Frontal cortex (tissue), 4 donors: Measurements from ENCODE around the gene STK10. TPM values are rescaled to one million over a fixed set of nuclear protein-coding genes. Genes with fewer than 3 reads are reported as not detected.
"Not testable (repeated sequence)": the region's sequence is repeated elsewhere in the genome, so short reads cannot be mapped to it uniquely, and the experiment has no call there.

Source experiments
- DNase-seq, 2 donors: peaks; one replicate each; pipeline ENCODE4 v3.0.0; 2012; ENCODE audit warnings: low spot score in 2 of 2
- FAIRE-seq: peaks from 2 replicates; lab custom pipeline; 2012; peaks lifted over from hg19 to GRCh38; lab: Jason Lieb, UNC
- total RNA-seq: library from RNA; depleted of rRNA; stranded (reverse); fragments of >200 nt; gene quantifications from one replicate; pipeline ENCODE4 v1.2.3, GENCODE V29; 2014
- donor health status: control.
- donor health status: control.
- donor health status: control.

The STK10 gene
- total RNA-seq = 4.5 TPM

DNA sequence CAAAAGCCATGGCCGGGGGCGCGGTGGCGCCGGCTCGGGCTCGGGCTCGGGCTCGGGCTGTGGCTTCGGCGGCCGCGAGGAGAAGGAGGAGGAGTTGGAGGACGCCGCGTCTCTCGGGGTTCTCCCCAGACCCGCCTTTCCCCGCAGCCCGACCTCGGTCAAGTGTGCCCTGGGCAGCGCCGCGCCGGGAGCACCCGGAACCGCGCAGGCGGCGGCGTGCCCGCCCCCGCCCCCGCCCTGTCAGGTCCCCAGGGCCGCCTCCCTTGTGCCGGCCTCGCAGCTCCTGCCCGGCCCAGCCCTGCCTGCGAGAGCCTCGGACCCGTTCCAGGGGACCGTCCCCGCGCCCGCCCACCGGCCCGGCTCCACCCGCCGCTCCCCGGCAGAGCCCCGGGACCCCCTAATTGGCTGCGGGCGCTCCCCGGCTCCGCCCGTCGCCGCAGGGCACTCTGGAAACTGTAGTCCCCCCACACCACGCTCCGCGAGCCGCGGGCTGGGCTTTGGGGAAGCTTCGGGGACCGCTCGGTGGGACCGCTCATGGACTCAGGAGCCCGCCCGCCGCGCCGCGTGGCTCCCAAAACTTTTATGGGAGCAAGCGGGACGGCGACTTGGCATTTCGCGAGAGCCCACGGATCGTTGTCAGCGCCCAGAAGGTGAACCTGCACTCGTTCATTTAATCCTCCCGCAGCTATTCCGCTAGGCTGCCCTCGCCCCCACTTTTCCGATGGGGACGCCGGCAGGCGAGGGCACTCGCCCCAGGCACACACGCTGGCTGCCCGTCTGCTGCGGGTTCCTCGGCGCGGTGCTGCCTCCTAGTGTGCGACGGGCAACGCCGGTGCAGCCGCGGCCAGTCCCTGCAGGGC, at the start of gene STK10:
TSS of gene STK10 (minus strand) at position 192 of the 860 bp plus-strand sequence. CDS start at position 10, 182 bp downstream.
- FAIRE-seq (no peak), DNase-seq (peak; percentile 95 to 96)

DNA sequence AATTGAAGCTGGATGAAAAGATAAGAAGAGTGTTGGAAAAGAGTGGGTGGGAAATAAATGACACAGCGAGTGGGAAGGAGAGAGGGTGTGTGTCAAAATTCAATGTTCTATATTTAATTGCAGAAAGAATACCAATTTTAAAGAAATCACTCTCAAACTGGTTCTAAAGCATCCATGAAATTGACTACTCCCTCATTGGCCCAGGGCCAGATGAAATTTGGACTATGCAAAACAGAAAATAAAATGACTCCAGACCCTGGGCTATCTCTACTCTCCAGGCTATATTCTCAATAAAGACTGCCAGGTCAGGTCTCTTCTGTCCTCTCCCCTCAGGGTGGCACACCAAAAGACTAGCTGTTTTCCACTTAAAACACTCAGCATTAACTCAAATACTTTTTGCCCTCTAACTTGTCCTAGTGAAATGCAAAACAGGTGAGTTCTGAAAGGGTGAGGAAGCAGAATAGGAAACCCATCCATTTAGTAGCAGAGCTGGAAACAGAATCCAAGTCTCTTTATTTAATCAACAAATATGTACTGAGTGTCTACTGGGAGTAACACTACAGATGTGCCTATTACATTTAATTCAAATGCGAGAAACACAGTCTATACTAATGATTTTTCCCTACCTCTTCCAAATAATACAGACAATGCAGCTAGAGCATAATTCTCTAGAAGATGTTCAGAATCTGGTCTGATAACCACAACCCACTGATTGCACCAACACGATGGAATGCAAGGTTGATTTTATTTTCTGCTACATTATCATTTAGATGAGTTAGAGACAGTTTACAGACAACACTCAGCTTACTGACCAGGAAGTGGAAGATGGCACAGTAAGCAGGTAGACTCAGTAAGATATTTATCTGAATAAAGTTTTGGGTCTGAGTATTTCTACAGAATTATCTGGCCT, 48.1 kb upstream of the STK10 start:
- FAIRE-seq = no peak
- no peak for DNase-seq

DNA sequence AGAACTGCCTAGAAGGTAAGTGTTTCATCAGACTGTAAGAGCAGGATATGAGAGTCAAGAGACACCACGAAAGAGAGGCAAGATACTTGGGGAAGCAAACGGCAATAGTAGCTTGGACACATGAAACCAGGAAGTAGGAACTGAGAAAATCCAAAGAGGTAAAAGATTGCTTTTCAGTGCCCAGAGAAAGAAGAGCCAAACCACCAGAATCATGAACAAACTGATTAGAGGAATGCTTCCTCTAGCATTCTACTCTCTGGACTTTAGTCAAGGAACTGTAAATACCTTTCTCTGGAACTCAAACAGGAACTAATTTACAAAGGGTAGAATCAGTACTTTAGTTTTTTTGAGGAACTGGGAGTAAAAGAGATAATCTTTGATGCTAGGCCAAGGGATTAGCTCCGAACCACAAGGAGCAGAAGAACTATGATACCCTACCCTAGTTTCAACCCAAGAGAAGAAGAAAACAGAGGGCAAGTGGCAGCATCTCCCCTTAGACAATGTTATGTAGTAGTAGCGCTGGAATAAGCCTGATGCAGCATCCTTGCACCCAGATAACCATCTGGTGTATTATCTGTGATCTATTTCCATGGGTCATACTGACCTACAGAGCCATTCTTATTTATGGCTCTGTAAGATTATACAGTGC, 47.2 kb upstream of the STK10 start:
- FAIRE-seq = no peak
- no peak for DNase-seq

DNA sequence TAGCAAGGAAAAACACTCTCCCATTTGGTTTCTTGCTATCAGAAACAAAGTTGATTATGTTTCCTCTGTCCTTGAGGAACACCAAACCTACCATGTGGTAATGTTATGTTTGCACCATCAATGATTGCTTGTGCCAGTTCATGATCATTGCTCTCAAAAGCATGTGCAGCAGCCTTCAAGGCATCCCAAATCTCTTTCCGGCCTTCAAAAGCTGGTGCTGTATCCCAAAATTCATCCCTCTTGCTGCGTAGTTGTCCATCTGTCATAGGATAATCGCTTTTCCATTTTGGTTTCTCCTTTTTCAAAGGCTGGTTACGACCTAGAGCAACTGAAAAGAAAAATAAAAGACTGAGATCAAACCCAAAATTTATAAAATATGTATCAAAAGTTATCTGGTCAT, 46.0 kb upstream of the STK10 start:
- no peak for FAIRE-seq
- no peak for DNase-seq

DNA sequence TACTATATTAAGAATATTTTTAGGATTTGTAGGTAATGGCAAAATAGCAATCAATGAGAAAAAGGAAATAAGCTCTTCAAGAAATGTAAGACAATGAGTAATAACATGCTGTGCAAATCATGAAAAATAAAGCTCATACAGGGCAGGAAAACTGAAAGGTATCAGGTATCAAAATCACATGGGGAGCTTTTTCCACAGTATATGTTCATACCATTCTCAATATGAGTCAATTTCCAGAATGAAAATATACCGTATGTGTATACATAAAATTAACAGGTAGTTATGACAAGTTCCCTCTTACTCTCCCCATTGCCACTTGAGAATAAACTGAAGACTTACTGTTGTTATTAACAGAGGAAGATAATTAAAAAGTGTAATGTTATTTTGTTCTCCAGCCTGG, 41.9 kb upstream of the STK10 start:
- DNase-seq (no peak), FAIRE-seq (no peak)

DNA sequence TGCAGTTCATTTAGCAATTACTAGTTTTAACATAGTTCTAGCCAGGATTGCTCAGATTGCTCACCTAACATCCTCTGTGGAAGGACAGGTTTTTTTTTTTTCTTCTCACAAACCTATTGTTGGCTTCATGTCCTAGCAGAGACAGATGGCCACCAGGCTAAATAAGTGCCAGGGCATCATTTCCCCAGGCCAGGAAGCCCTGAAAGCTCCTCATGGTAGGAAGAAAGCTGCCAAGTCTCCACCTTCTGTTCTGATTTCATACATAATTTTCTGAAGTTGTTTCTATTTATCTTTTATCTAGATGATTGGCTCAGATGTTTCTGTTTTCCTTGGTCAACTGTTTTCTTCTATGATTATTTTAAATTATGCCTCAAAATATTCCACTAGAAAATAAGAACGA, 37.0 kb upstream of the STK10 start:
- DNase-seq = no peak
- FAIRE-seq = no peak

DNA sequence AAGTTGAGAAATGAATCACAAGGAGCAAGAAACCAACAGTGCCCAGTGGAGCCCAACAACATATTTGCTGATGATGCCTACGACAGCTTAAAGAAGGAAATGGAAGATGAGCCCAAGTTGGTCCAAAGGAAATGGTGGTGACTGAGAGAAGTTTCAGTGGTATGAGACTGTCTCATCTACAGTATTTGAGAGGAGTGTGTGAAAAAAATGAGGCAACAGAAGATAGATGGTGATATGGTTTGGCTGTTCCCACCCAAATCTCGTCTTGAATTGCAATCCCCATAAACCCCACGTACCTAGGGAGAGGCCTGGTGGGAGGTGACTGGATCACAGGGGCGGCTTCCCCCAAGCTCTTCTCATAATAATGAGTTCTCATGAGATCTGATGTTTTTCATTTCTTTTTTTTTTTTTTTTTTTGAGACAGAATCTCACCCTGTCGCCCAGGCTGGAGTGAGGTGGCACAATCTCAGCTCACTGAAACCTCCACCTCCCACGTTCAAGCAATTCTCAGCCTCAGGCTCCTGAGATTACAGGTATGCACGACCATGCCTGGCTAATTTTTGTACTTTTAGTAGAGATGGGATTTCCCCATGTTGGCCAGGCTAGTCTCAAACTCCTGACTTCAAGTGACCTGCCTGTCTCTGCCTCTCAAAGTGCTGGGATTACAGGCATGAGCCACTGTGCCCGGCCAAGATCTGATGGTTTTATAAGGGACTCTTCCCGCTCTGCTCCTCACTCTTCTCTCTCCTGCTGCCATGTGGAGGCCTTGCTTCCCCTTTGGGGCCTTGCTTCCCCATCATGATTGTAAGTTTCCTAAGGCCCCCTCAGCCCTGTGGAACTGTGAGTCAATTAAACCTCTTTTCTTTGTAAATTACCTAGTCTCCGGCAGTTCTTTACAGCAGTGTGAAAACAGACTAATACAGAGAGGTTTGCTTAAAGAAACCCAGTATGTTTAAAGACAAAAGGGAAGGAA, 36.2 kb upstream of the STK10 start:
- FAIRE-seq = no peak
- DNase-seq = no peak

DNA sequence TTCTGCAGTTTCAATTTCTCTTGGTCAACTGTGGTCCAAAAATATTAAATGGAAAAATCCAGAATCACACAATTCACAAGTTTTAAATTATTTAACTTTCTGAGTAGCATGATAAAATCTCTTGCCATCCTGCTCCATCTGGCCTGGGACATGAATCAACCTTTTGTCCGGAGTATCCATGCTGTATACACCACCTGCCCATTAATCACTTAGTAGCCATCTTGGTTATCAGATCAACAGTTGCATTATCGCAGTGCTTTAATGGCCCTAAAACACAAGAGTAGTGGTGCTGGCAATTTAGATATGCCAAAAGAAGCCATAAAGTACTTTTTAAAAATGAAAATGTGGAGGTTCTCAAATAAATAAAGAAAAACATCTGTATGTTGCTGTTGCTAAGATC, 31.3 kb upstream of the STK10 start:
- no peak for DNase-seq
- no peak for FAIRE-seq

DNA sequence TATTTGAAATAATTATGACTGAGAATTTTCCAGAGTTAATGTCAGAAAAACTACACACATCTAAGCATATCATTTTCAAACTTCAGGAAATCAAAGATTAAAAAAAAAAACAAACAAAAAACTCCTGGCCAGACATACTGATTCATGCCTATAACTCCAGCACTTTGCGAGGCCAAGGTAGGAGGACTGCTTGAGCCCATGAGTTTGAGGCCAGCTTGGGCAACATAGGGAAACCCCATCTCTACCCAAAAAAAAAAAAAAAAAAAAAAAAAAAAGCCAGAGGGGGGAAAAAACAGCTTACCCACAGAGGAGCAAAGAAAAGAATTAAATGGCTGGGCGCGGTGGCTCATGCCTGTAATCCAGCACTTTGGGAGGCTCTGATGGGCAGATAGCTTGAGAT, 28.3 kb upstream of the STK10 start:
- DNase-seq (no peak), FAIRE-seq (no peak)

DNA sequence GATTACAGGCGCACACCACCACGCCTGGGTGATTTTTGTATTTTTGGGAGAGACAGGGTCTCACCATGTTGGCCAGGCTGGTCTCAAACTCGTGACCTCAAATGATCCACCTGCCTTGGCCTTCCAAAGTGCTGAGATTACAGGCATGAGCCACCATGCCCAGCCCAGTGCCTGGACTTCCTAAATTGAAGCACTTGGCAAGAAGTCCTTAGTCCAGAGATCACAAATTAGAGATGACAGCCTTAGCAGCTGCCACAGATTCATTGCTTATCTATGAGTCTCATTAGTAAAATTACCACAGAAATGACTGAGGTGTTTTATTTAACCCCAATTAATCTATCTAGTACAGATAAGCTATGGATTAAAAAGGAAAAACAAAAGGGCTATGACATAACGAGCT, 25.1 kb upstream of the STK10 start:
- DNase-seq (no peak), FAIRE-seq (no peak)

DNA sequence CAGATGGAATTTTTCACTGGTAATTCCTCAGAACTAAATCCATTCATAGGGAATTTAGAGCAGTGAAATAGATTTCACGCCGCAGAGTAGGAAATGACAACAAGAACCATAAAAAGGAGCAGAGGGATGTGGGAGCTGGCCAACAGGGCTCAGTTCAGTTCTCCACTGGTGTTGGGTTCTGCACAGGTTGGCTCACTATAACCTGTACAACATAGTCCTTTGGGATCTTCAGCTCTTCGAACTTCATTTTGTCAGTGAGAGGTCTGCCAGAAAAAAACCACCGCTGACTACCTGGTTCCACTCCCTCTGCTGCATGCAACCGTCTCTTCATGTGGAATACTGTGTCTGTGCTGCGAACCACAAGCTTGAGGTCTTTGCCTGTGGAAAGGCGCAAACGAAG, 23.7 kb upstream of the STK10 start:
- DNase-seq = no peak

DNA sequence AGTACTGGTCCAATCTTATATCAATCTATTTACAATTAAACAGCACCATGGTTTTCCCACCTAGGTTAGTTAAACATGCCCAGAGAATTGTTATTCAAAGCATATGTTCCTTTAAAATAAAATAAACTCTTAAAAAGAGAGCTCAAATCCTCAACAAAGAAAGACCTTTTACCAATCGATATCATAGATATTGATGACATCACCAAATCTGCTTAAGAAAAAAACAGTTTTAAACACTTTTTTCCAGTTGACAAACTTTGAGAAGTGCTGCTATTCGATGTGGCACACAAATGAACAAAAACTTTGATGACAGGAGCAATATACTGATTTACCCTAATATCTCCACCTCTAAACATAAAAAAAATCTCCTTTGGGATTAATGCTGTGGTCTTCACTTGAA, 21.7 kb upstream of the STK10 start:
- no peak for FAIRE-seq

More for the DNA sequence above, 23.7 kb upstream of the STK10 start:
- no peak for FAIRE-seq

DNA sequence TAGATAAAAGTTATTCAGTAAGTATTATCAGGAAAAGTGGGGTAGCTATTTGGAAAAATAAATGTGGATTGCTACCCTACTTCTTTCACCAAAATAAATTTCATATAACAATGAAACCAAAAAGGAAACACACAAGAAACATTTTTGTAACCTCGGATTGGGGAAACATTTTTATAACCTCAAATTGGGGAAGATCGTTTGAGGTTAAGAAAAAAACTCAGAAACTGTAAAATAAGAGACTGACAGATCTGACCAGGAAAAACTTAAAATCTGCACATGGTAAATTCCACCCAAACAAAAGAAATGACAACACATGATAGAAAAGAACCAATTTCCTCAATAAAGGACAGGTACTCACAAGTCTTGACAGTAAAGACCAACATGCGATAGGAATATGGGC, 19.5 kb upstream of the STK10 start:
- FAIRE-seq = no peak

More for the DNA sequence above, 21.7 kb upstream of the STK10 start:
- no peak for DNase-seq

DNA sequence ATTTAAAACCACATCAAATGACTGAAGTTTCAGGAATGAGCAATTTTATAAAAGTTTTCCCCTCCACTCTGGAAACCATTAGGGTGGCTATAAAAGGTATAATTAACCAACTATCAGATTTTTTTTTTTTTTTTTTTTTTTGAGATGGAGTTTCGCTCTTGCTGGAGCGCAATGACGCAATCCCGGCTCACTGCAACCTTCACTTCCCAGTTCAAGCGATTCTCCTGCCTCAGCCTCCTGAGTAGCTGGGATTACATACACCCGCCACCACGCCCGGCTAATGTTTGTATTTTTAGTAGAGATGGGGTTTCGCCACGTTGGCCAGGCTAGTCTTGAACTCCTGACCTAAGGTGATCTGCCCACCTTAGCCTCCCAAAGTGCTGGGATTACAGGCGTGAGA, 18.0 kb upstream of the STK10 start:
- not testable (repeated sequence) for FAIRE-seq, DNase-seq

More for the DNA sequence above, 19.5 kb upstream of the STK10 start:
- no peak for DNase-seq

DNA sequence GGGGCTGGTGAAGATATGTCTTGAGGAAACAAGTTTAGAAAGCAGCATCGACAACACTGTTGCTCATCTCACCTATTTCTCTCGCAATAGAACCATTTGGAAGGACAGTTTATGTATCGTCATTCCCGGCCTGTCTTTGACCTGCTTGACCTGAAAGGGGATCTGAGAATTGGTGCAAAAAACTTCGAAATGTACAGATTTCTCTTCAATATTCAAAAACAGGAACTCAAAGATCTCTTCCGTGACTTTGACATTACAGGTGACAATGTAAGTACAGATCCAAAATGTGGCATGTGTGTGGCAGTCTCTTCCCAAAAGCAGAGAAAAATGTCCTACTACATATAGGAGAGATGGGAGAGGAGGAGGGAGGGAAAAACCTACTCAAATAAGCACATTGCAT, 12.5 kb upstream of the STK10 start:
- FAIRE-seq = no peak
- no peak for DNase-seq

DNA sequence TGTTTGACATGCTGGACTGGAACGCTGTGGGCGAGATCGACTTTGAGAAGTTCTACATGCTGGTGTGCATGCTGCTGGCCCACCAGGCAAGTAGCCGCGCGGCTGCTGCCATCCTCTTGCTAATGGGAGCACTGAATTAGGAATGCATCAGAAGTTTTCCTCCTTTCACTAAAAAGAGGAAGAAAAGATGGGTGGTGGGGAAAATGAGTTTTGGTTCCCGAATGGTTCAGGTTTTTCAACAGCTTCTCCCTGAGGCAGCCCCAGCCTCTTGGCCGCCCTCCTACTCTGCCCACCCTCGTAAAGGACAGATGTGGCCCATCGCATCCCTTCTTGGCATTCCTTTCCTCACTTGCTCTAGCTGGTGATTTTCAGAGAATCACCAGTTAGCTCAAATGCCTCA, 11.4 kb upstream of the STK10 start:
- no peak for DNase-seq
- FAIRE-seq = no peak

DNA sequence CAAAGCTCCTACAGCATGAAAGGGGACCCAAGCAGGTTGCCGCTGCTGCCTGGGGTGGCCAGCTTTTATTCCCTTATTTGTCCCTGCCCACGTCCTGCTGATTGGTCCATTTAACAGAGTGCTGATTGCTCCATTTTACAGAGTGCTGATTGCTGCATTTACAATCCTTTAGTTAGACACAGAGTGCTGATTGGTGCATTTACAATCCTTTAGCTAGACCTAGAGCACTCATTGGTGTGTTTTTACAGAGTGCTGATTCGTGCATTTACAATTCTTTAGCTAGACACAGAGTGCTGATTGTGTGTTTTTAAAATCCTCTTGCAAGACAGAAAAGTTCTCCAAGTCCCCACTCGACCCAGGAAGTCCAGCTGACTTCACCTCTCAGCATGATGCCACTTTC, 9.8 kb upstream of the STK10 start:
- not testable (repeated sequence) for DNase-seq, FAIRE-seq

DNA sequence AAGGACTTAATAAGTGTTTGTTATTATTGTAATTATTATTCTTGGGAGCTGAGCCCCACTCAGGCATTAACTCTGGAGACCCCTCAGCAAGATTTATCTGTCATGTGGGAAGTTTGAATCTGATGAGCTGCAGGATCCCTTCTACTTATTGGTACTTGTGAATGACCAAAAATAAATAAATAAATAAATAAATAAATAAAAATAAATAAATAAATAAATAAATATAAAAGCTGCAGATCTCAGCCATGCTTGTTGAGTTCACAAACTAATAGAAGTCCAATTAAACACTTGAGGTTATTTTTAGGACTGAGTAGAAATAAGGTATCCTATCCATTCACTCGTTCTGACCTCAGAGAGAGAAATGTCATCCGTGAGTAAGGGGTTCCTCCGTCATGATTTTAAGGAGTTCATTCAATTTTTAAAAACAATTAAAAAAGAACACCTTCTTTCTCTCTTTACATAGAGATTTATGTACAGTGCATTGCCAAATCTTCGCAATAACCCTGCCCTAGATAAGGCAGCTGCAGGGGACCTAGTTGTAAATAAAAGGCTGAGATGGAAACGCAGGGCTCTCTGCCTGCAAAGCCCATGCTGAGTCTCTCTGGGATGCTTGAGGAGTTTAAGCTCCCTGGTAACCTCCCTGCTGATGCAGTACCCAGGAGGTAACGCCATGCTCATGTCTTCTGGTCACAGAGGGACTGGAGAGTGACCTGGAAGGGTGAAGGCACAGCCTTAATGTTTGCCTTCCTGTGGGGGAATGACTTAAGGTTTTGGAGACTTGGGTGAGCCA, 7.2 kb upstream of the STK10 start:
- FAIRE-seq = no peak

More for the DNA sequence above, 7.2 kb upstream of the STK10 start:
- DNase-seq = no peak
